Mammary epithelial cell (primary cell): ENCODE data around the gene SLIT3.

Source experiments
- CTCF ChIP-seq, 2 donors: IDR thresholded peaks in 1 of 2; conservative IDR thresholded peaks in 1 of 2; 2 replicates each; pipeline ENCODE4 v1.5.1; 2011 to 2012; ENCODE audit warnings: inconsistent platforms in 2 of 2, low read length in 2 of 2, mild to moderate bottlenecking in 2 of 2, control low read depth in 1 of 2, low read depth in 1 of 2; ENCODE audit not compliant: insufficient read depth in 1 of 2; ENCODE audit errors: extremely low read depth in 1 of 2
- EZH2 ChIP-seq: IDR thresholded peaks from 2 replicates; pipeline ENCODE4 v1.6.1; 2012; ENCODE audit warnings: low read length, inconsistent platforms, borderline replicate concordance

GRCh38 chr5:168820874-168821273 lies 480.1 kb downstream of the SLIT3 start:
- TF ChIP-seq CTCF (conservative IDR thresholded peaks at IDR 0.05 in 1 of 2, IDR thresholded peaks at IDR 0.05 in 1 of 2; ENCODE audit: extremely low read depth in 1 of 2, insufficient read depth in 1 of 2, low read depth in 1 of 2, low read length in 2 of 2) = no peak
- TF ChIP-seq EZH2 = no peak
